ENCODE data around the gene STAC. TPM values are rescaled to one million over a fixed set of nuclear protein-coding genes. Genes with fewer than 3 reads are reported as not detected.

Gene STAC
- total and polyA plus RNA-seq, 9 of the 15 experiments (the other 6 are each of a cell fraction or from before 2014, with no cell fraction given) = 0.11 TPM; not detected in 8

DNA sequence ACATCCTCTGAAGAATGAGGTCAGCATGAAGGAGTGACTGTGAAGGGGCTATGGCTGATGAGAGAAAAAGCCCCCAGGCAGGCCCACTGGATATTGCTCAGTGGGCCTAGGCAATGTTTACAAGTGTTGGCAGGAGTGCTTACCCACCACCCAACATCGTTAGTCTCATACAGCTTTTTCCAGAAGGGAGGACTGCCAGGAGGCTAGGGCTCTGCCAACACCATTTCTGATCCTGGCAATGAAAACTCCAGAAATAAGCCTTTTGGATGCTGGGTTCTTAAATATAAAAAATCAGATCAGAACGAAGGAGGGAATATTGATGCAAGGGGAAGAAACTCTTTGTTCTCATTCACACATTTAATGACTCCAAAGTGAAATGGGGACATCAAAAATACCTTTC is 194.9 kb downstream of the STAC start:
- ChIA-PET POLR2A (no interaction called here), CTCF (ENCODE audit: low intra/inter-chr PET ratio) (no interaction called here)
- TF ChIP-seq HEY1 (CRISPR knock-in tag; IDR thresholded peaks at IDR 0.05; ENCODE audit: borderline replicate concordance) (no peak), HCFC1 (IDR thresholded peaks at IDR 0.05; ENCODE audit: low read depth, low read length) (no peak), HNRNPH1 (optimal IDR thresholded peaks at IDR 0.05; ENCODE audit: low read depth, low read length) (no peak), NONO (IDR thresholded peaks at IDR 0.05; ENCODE audit: low read depth in 2 of 2, low read length in 1 of 2) (no peak), SOX6 (IDR thresholded peaks at IDR 0.05) (no peak), KLF1 (tag; IDR thresholded peaks at IDR 0.05) (no peak), PHF21A (IDR thresholded peaks at IDR 0.05; ENCODE audit: borderline replicate concordance, low read depth) (no peak), ZNF436 (CRISPR knock-in tag; IDR thresholded peaks at IDR 0.05) (no peak), TAF7 (tag; IDR thresholded peaks at IDR 0.05) (no peak), SNIP1 (IDR thresholded peaks at IDR 0.05; ENCODE audit: low read depth) (no peak), SMARCB1 (IDR thresholded peaks at IDR 0.05; ENCODE audit: insufficient read length, low read depth) (no peak), POLR3G (IDR thresholded peaks at IDR 0.05; ENCODE audit: extremely low read depth, insufficient read length, insufficient replicate concordance) (no peak)
- TF ChIP-seq, protein P1, sequence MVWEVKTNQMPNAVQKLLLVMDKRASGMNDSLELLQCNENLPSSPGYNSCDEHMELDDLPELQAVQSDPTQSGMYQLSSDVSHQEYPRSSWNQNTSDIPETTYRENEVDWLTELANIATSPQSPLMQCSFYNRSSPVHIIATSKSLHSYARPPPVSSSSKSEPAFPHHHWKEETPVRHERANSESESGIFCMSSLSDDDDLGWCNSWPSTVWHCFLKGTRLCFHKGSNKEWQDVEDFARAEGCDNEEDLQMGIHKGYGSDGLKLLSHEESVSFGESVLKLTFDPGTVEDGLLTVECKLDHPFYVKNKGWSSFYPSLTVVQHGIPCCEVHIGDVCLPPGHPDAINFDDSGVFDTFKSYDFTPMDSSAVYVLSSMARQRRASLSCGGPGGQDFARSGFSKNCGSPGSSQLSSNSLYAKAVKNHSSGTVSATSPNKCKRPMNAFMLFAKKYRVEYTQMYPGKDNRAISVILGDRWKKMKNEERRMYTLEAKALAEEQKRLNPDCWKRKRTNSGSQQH (CRISPR knock-in tag; IDR thresholded peaks at IDR 0.05) = no peak
- FAIRE-seq = no peak
- WGBS (ENCODE audit: insufficient coverage, low coverage, missing lambda C conversion rate) = 0% methylated on average over 2 of the region's 2 CpGs
- Histone ChIP-seq H3K4me3 (no peak overlapping the region), H3K9ac (ENCODE audit: insufficient read depth in 1 of 2, low read depth in 2 of 2, low read length in 2 of 2) (no peak overlapping the region), H3K4me1 (replicated peaks in 1 of 2; ENCODE audit: control insufficient read depth in 2 of 2, insufficient read depth in 2 of 2, low read length in 2 of 2) (no peaks in the 10 kb centered on the region), H3K79me2 (ENCODE audit: control insufficient read depth, insufficient read depth, low read length) (no peaks in the 10 kb centered on the region), H3K4me2 (ENCODE audit: insufficient read depth, low read length) (no peak overlapping the region), H3K27ac (ENCODE audit: extremely low read depth, low read depth, low read length) (no peak overlapping the region), H3K9me1 (ENCODE audit: control insufficient read depth, insufficient read depth, low read length) (no peaks in the 10 kb centered on the region), H3K9me3 (replicated peaks; ENCODE audit: control insufficient read depth, insufficient read depth, low read depth, low read length) (no peaks in the 10 kb centered on the region; the same call in 1 of the 2 replicates), H2AFZ (ENCODE audit: low read depth, low read length) (no peak overlapping the region), H4K20me1 (replicated peaks; ENCODE audit: control insufficient read depth, insufficient read depth, low read length) (no peaks in the 10 kb centered on the region), H3K36me3 (ENCODE audit: control insufficient read depth, insufficient read depth, low read length) (no peaks in the 10 kb centered on the region), H3K27me3 (ENCODE audit: control insufficient read depth in 2 of 2, insufficient read depth in 2 of 2, low read length in 2 of 2) (no peaks in the 10 kb centered on the region)
- ATAC-seq = no peak
- in situ Hi-C loops (cut with MboI) (no loop called here), intact Hi-C loops (cut with micrococcal nuclease) (no loop called here)
- no peak for DNase-seq (ENCODE audit: extremely low read depth in 1 of 4, low spot score in 3 of 4)
- no TSS peak for BruUV-seq (replicated peaks)

Measured in K562 (cell line).